ENCODE results near the gene LTBP1. TPM values are rescaled to one million over a fixed set of nuclear protein-coding genes. Genes with fewer than 3 reads are reported as not detected.

Gene LTBP1
- polyA plus RNA-seq, 1 experiment, result 124 TPM

DNA sequence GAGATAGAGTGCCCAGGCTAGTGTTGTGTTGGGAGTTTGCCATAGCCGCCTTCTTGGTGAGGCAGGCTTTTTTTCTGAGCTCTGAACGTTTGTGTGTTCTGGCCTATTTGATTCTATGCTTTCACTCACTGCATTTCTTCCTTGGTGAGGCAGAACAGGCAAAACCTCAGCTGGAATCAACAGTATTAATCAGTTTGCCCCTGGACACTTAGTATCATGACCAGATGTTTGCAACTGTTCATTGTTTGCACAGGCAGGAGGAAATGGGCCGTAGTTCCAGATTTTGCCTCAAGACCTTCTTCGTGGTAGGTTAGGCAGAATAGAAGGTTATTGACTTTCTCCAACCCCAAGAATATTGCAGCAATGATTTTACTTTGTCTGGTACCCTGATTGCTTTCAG is 311.6 kb downstream of the LTBP1 start:
- TF ChIP-seq, protein P1, sequence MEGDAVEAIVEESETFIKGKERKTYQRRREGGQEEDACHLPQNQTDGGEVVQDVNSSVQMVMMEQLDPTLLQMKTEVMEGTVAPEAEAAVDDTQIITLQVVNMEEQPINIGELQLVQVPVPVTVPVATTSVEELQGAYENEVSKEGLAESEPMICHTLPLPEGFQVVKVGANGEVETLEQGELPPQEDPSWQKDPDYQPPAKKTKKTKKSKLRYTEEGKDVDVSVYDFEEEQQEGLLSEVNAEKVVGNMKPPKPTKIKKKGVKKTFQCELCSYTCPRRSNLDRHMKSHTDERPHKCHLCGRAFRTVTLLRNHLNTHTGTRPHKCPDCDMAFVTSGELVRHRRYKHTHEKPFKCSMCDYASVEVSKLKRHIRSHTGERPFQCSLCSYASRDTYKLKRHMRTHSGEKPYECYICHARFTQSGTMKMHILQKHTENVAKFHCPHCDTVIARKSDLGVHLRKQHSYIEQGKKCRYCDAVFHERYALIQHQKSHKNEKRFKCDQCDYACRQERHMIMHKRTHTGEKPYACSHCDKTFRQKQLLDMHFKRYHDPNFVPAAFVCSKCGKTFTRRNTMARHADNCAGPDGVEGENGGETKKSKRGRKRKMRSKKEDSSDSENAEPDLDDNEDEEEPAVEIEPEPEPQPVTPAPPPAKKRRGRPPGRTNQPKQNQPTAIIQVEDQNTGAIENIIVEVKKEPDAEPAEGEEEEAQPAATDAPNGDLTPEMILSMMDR (IDR thresholded peaks at IDR 0.05; ENCODE audit: insufficient read depth, low read depth, low read length), result no peak
- H3K36me3 ChIP-seq (ENCODE audit: control insufficient read depth, insufficient read depth, low read length), result no peaks in the 10 kb centered on the region; the same call in 1 of the 2 replicates
- POLR2A ChIA-PET, result no interaction called here
- no peak for DNase-seq (ENCODE audit: low read depth)
- H3K4me3 ChIP-seq (ENCODE audit: low read depth, low read length), result no peak overlapping the region
- no peaks in the 10 kb centered on the region for H3K27me3 ChIP-seq (ENCODE audit: control insufficient read depth, insufficient read depth, low read length)
- CTCF ChIA-PET, result interaction anchor here (1.6 kb wide), 1 partner anchor 8 kb away, joined by 4 read pairs; no protein-coding TSS in a partner anchor

- POLR2A ChIA-PET, result no interaction called here
- Histone ChIP-seq H3K4me3 (ENCODE audit: low read depth, low read length) (no peak overlapping the region), H3K36me3 (ENCODE audit: control insufficient read depth, insufficient read depth, low read length) (no peaks in the 10 kb centered on the region; the same call in none of the 2 replicates), H3K27me3 (ENCODE audit: control insufficient read depth, insufficient read depth, low read length) (no peaks in the 10 kb centered on the region)
- CTCF ChIA-PET, result no interaction called here
- TF ChIP-seq, protein P1 (IDR thresholded peaks at IDR 0.05; ENCODE audit: insufficient read depth, low read depth, low read length), result no peak
- DNase-seq (ENCODE audit: low read depth), result no peak
These were observed 315.3 kb downstream of the LTBP1 start for GRCh38 chr2:33262097-33262496.

DNA sequence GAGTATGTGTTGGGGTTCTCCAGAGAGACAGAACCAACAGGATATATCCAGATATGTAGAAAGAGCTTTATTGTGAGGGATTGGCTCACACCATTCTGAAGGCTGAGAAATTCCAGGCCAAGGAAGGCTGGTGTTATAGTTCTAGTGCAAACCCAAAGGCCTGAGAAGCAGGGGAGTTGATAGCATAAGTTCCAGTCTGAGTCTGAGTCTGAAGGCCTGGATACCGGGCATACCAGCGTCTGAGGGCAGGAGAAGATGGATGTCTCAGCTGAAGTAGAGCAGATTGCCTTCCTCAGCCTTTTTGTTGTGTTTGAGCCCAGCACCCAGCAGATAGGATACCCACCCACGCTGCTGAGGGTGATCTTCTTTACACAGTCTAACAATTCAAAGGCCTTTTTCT is 318.0 kb downstream of the LTBP1 start:
- DNase-seq (ENCODE audit: low read depth), result no peak
- Histone ChIP-seq H3K4me3 (ENCODE audit: low read depth, low read length) (no peak overlapping the region), H3K27me3 (ENCODE audit: control insufficient read depth, insufficient read depth, low read length) (no peaks in the 10 kb centered on the region), H3K36me3 (ENCODE audit: control insufficient read depth, insufficient read depth, low read length) (no peaks in the 10 kb centered on the region; the same call in 1 of the 2 replicates)
- POLR2A ChIA-PET, result no interaction called here
- CTCF ChIA-PET, result no interaction called here
- TF ChIP-seq, protein P1 (IDR thresholded peaks at IDR 0.05; ENCODE audit: insufficient read depth, low read depth, low read length), result no peak

- POLR2A ChIA-PET, result no interaction called here
- Histone ChIP-seq H3K27me3 (ENCODE audit: control insufficient read depth, insufficient read depth, low read length) (no peaks in the 10 kb centered on the region), H3K36me3 (ENCODE audit: control insufficient read depth, insufficient read depth, low read length) (no peaks in the 10 kb centered on the region; the same call in 1 of the 2 replicates), H3K4me3 (ENCODE audit: low read depth, low read length) (no peak overlapping the region)
- DNase-seq (ENCODE audit: low read depth), result no peak
- CTCF ChIA-PET, result interaction anchor here (1.6 to 3.4 kb wide), 2 partner anchors 8 to 231 kb away, joined by 4 to 18 read pairs; no protein-coding TSS in a partner anchor
- TF ChIP-seq, protein P1 (IDR thresholded peaks at IDR 0.05; ENCODE audit: insufficient read depth, low read depth, low read length), result no peak
These were observed 319.0 kb downstream of the LTBP1 start for GRCh38 chr2:33265584-33266338.

DNA sequence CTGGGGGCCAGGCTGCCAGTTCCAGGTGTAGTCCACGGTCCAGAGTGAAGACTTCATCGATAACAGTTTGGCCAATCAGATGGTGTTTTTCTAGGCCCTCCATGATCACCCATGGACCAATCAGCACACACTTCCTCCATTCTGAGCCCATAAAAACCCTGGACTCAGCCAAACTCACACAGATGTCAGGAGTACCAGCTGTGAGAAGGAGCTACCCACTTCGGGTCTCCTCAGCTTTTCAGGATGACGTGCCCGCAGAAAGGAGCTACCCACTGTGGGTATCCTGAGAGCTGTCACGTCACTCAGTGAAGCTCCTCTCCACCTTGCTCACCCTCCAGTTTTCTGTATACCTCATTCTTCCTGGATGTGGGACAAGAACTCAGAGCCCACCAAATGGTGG is 319.7 kb downstream of the LTBP1 start:
- TF ChIP-seq, protein P1 (IDR thresholded peaks at IDR 0.05; ENCODE audit: insufficient read depth, low read depth, low read length), result no peak
- ChIA-PET POLR2A (no interaction called here), CTCF (interaction anchor here (0.5 to 3.4 kb wide), 5 partner anchors 9 to 232 kb away, joined by 3 to 18 read pairs (median 5); no protein-coding TSS in a partner anchor)
- H3K4me3 ChIP-seq (ENCODE audit: low read depth, low read length), result no peak overlapping the region
- no peak for DNase-seq (ENCODE audit: low read depth)
- no peaks in the 10 kb centered on the region; the same call in 1 of the 2 replicates for H3K36me3 ChIP-seq (ENCODE audit: control insufficient read depth, insufficient read depth, low read length)
- H3K27me3 ChIP-seq (ENCODE audit: control insufficient read depth, insufficient read depth, low read length), result no peaks in the 10 kb centered on the region

Measured in BJ (cell line).